ENCODE measurements around the gene KITLG.

- TF ChIP-seq CTCF (IDR thresholded peaks at IDR 0.05; ENCODE audit: insufficient read depth, low read depth, low read length) (no peak), EZH2 (IDR thresholded peaks at IDR 0.05; ENCODE audit: insufficient read depth, low read length) (no peak)
Observed at GRCh38 chr12:88580051-88580871, at the start of gene KITLG.

All from astrocyte (in vitro differentiated cells and primary cell).